HG03460 (cell line): ENCODE measurements around the gene ATP6V0B.

Experiments
- ATAC-seq: cut with Tn5 transposase; IDR thresholded peaks from one replicate; pipeline ENCODE4 v1.9.1; 2021; ENCODE audit not compliant: unreplicated experiment

The ATP6V0B gene

GRCh38 chr1:43968348-43968948 is 6.3 kb upstream of the ATP6V0B start:
- ATAC-seq, result no peak

- ATAC-seq, result no peak
Observed at GRCh38 chr1:43969416-43969745, 5.4 kb upstream of the ATP6V0B start.

- ATAC-seq, result peak; percentile 68
Observed at GRCh38 chr1:43969746-43970466, 4.9 kb upstream of the ATP6V0B start, which contains the start of gene DPH2. Gene DPH2 (plus strand): TSS chr1:43970010. CDS start chr1:43970176, 166 bp downstream.

- ATAC-seq, result no peak
Observed at GRCh38 chr1:43970502-43970901, 4.3 kb upstream of the ATP6V0B start.

- ATAC-seq, result no peak
Observed at GRCh38 chr1:43970911-43971310, 3.8 kb upstream of the ATP6V0B start.

GRCh38 chr1:43971336-43971980 is 3.3 kb upstream of the ATP6V0B start:
- ATAC-seq, result no peak

GRCh38 chr1:43973981-43974442 is 748 bp upstream of the ATP6V0B start:
- ATAC-seq, result no peak

- ATAC-seq, result peak; percentile 10
Observed at GRCh38 chr1:43975249-43975961, 645 bp downstream of the ATP6V0B start.

GRCh38 chr1:43976045-43976444 is 1.3 kb downstream of the ATP6V0B start:
- ATAC-seq, result no peak

- no peak for ATAC-seq
Observed at GRCh38 chr1:43976890-43977289, 2.1 kb downstream of the ATP6V0B start.

GRCh38 chr1:43977376-43978263 is 2.9 kb downstream of the ATP6V0B start:
- no peak for ATAC-seq

- ATAC-seq, result no peak
Observed at GRCh38 chr1:43978264-43978550, 3.4 kb downstream of the ATP6V0B start.

GRCh38 chr1:43978551-43979260 is 3.9 kb downstream of the ATP6V0B start, which contains the start of gene B4GALT2:
Gene B4GALT2 (plus strand): TSS chr1:43979210. CDS start chr1:43981161, 1,951 bp downstream.
- no peak for ATAC-seq

- no peak for ATAC-seq
Observed at GRCh38 chr1:43979261-43979527, 4.4 kb downstream of the ATP6V0B start.

- no peak for ATAC-seq
Observed at GRCh38 chr1:43979528-43980254, 4.9 kb downstream of the ATP6V0B start.

- no peak for ATAC-seq
Observed at GRCh38 chr1:43980255-43981134, 5.7 kb downstream of the ATP6V0B start.

GRCh38 chr1:43981135-43981491 is 6.4 kb downstream of the ATP6V0B start:
- no peak for ATAC-seq

GRCh38 chr1:43981636-43982035 is 6.9 kb downstream of the ATP6V0B start:
- ATAC-seq, result no peak

GRCh38 chr1:43982241-43982640 is 7.5 kb downstream of the ATP6V0B start:
- ATAC-seq, result no peak
